ENCODE data around the gene UBL5. TPM values are rescaled to one million over a fixed set of nuclear protein-coding genes. Genes with fewer than 3 reads are reported as not detected.
A peak's percentile ranks its signal among the peaks of the same experiment; 100 is the strongest.
"Not testable (repeated sequence)": the region's sequence is repeated elsewhere in the genome, so short reads cannot be mapped to it uniquely, and the experiment has no call there.

UBL5 gene
- total RNA-seq = 100 to 1,000 TPM; 260 to 301 TPM
- 100 to 1,000 TPM; 220 to 251 (median 235) TPM for polyA plus RNA-seq (ENCODE audit: insufficient read length in 6 of 6)
- long read RNA-seq, donor 1, transcript UBL5-201 (5 exons, 513 nt) = minor isoform, 31 of 340 reads
- long read RNA-seq, donor 1, transcript UBL5-202 (5 exons, 432 nt) = major isoform, 257 of 340 reads
- long read RNA-seq, donor 1, partial matches to known transcripts = 40 of 340 reads
- long read RNA-seq, donor 1, other reads (novel, unspliced or antisense) = 6 of 340 reads
- long read RNA-seq, donor 2, transcript UBL5-202 (5 exons, 432 nt) = major isoform, 212 of 289 reads
- long read RNA-seq, donor 2, transcript UBL5-201 (5 exons, 513 nt) = minor isoform, 17 of 289 reads
- long read RNA-seq, donor 2, partial matches to known transcripts = 48 of 289 reads
- long read RNA-seq, donor 2, other reads (novel, unspliced or antisense) = 5 of 289 reads
- long read RNA-seq, donor 3, transcript UBL5-201 (5 exons, 513 nt) = minor isoform, 26 of 239 reads
- long read RNA-seq, donor 3, transcript UBL5-202 (5 exons, 432 nt) = major isoform, 184 of 239 reads
- long read RNA-seq, donor 3, partial matches to known transcripts = 26 of 239 reads
- long read RNA-seq, donor 3, other reads (novel, unspliced or antisense) = 0 of 239 reads
- long read RNA-seq, donor 4, transcript UBL5-201 (5 exons, 513 nt) = minor isoform, 17 of 291 reads
- long read RNA-seq, donor 4, transcript UBL5-202 (5 exons, 432 nt) = major isoform, 260 of 291 reads
- long read RNA-seq, donor 4, partial matches to known transcripts = 7 of 291 reads
- long read RNA-seq, donor 4, other reads (novel, unspliced or antisense) = 5 of 291 reads
- long read RNA-seq, donor 5, transcript UBL5-201 (5 exons, 513 nt) = minor isoform, 25 of 298 reads
- long read RNA-seq, donor 5, transcript UBL5-202 (5 exons, 432 nt) = major isoform, 230 of 298 reads
- long read RNA-seq, donor 5, partial matches to known transcripts = 42 of 298 reads
- long read RNA-seq, donor 5, other reads (novel, unspliced or antisense) = 0 of 298 reads
- long read RNA-seq, donor 6, transcript UBL5-202 (5 exons, 432 nt) = major isoform, 340 of 448 reads
- long read RNA-seq, donor 6, transcript UBL5-201 (5 exons, 513 nt) = minor isoform, 35 of 448 reads
- long read RNA-seq, donor 6, partial matches to known transcripts = 64 of 448 reads
- long read RNA-seq, donor 6, other reads (novel, unspliced or antisense) = 8 of 448 reads
- long read RNA-seq, donor 7, transcript UBL5-202 (5 exons, 432 nt) = major isoform, 114 of 144 reads
- long read RNA-seq, donor 7, transcript UBL5-201 (5 exons, 513 nt) = minor isoform, 14 of 144 reads
- long read RNA-seq, donor 7, partial matches to known transcripts = 15 of 144 reads
- long read RNA-seq, donor 7, other reads (novel, unspliced or antisense) = 0 of 144 reads
- long read RNA-seq, donor 8, transcript UBL5-201 (5 exons, 513 nt) = minor isoform, 11 of 139 reads
- long read RNA-seq, donor 8, transcript UBL5-202 (5 exons, 432 nt) = major isoform, 107 of 139 reads
- long read RNA-seq, donor 8, partial matches to known transcripts = 10 of 139 reads
- long read RNA-seq, donor 8, other reads (novel, unspliced or antisense) = 10 of 139 reads
- long read RNA-seq, donor 9, partial matches to known transcripts = 0 of 1 reads
- long read RNA-seq, donor 9, other reads (novel, unspliced or antisense) = 0 of 1 reads
- long read RNA-seq, donor 10, transcript UBL5-202 (5 exons, 432 nt) = major isoform, 134 of 154 reads
- long read RNA-seq, donor 10, transcript UBL5-201 (5 exons, 513 nt) = minor isoform, 12 of 154 reads
- long read RNA-seq, donor 10, partial matches to known transcripts = 0 of 154 reads
- long read RNA-seq, donor 10, other reads (novel, unspliced or antisense) = 8 of 154 reads
- long read RNA-seq, donor 11 = 0 reads
- long read RNA-seq, donor 12, transcript UBL5-202 (5 exons, 432 nt) = major isoform, 139 of 155 reads
- long read RNA-seq, donor 12, transcript UBL5-201 (5 exons, 513 nt) = minor isoform, 14 of 155 reads
- long read RNA-seq, donor 12, partial matches to known transcripts = 0 of 155 reads
- long read RNA-seq, donor 12, other reads (novel, unspliced or antisense) = 0 of 155 reads

DNA sequence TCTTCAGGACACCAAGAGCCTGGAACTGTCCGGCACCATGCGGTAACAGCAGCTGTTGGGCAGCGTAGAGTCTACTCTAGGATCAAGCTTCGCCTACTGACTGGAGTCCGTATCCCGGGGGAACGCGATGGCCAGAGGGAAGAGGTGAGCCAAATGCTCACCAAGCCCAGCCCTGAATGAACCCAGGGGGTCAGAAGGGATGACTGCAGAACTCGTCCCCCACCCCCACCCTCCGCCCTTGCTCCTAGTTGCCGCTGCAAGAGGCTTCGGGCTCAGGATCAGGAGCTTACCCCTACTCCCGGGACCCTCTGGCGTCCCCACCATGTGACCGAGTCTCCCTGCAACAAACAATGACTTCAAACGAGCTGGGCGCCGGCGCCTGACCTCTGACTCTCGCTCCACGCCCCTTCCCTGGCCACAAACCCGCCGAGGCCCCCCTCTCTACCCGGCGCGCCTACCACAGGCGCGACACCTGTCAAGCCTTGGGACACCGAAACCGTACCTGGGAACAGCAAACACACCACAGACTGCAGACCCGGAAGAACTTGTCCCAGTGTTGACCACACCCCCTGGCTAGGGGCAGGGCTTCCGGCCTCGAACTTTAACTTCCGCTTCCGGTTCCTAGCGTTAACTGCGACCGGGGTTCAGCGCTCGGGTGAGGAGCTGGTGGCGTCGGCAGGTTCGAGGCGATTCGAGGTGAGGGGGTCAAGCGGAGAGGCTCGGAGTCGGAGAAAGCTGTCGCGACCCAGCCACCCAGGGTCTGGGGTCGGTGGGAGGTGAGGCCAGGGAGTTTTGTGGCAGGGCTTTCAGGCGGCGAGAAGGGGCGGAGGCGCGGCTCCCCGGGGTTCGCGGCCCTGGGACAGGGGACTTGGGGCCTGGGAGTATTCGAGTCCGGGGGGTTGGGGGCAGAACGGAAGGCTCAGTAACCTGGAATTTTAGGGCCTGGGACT is at the start of gene UBL5:
Gene UBL5 (plus strand): TSS at position 630 of the 950 bp plus-strand sequence. CDS start 420 bp downstream, outside the sequence.
- intact Hi-C loops (cut with DNase I) = no loop called here
- Histone ChIP-seq H3K4me1 (peaks cover 14 to 35% of the 10 kb centered on the region in 2 donors), H3K27ac (peak within 1 kb of the TSS; percentile 50 to 81), H3K27me3 (no peaks in the 10 kb centered on the region), H3K4me3 (peak within 1 kb of the TSS; percentile 91 to 93), H3K9me3 (no peaks in the 10 kb centered on the region), H3K36me3 (peaks cover 0 to 22% of the 10 kb centered on the region in 2 donors)
- peak; percentile 85 to 93 (median 90) for DNase-seq
- TF ChIP-seq CTCF (IDR thresholded peaks at IDR 0.05) = no peak
- ATAC-seq = peak; percentile 99

- H3K27ac ChIP-seq = no peak overlapping the region
- no peaks in the 10 kb centered on the region for H3K36me3 ChIP-seq
- H3K9me3 ChIP-seq = peaks cover 0 to 12% of the 10 kb centered on the region in 2 donors
- DNase-seq (no peak), ATAC-seq (no peak)
- H3K4me1 ChIP-seq = peaks cover 7 to 21% of the 10 kb centered on the region in 2 donors
- H3K27me3 ChIP-seq = no peaks in the 10 kb centered on the region
- no peak overlapping the region for H3K4me3 ChIP-seq
- intact Hi-C loops (cut with DNase I) = no loop called here
- TF ChIP-seq CTCF (IDR thresholded peaks at IDR 0.05) = no peak
Observed at GRCh38 chr19:9782338-9782737, 45.4 kb upstream of the UBL5 start.

DNA sequence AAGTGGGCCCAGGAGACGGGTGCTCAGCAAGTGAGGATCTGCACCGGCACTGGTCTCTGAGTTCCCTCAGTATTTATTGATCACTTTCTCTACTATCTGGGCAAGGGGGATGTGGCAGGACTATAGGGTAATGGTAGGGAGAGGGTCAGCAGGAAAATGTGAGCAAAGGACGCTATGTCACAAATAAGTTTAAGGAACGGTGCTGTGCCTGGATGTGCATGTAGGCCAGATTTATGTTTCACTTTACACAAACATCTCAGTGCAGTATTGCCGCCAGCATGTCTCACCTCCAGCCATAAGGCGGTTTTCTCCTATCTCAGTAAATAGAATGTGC is 43.6 kb upstream of the UBL5 start:
- intact Hi-C loops (cut with DNase I); H3K9me3 ChIP-seq; H3K4me3 ChIP-seq; H3K36me3 ChIP-seq; DNase-seq; H3K27me3 ChIP-seq; ATAC-seq: not testable (repeated sequence)
- H3K27ac ChIP-seq = peak overlapping the region in 1 of 2 donors; percentile 95
- H3K4me1 ChIP-seq = peaks cover 7 to 21% of the 10 kb centered on the region in 2 donors
